ENCODE data around the gene IFT172.
"Not testable (repeated sequence)": the region's sequence is repeated elsewhere in the genome, so short reads cannot be mapped to it uniquely, and the experiment has no call there.

The IFT172 gene

DNA sequence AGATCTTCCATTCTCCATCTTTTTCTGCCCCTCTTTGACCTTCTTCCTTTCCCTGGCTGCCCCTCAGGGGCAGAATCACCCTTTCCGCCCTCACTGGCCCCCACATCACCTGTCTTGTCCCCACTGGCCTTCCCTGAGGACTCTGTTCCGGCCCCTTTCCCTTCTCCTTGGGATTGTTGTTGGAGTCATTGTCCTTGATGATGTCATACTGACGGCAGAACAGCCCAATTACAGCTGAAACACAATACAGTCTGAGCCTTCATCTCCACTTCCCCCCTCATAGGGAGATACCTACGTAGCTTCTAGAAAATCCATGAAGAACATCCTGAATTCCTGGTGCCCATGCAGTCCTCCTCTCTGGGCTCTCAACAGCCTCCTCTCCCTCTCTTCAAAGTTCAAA is 3.0 kb upstream of the IFT172 start:
- DNase-seq = no peak

DNA sequence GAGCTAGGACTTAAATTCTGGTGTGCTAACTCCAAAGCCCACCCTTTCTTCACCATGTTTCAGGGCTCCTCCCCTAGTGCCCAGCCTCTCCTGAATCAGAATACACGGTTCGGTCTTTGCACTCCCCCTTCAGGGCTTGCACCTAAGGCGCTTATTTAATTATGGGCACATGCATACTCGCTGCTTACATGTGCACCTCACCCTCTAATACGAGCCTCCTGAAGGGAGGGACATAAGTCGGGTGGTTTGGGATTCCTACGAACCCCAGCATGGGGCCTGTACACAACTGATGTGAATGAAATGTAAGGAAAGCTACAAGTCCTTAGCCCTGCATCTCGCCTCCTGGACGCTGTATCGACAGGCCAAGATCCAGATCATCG is 435 bp downstream of the IFT172 start:
- DNase-seq = peak; percentile 6

DNA sequence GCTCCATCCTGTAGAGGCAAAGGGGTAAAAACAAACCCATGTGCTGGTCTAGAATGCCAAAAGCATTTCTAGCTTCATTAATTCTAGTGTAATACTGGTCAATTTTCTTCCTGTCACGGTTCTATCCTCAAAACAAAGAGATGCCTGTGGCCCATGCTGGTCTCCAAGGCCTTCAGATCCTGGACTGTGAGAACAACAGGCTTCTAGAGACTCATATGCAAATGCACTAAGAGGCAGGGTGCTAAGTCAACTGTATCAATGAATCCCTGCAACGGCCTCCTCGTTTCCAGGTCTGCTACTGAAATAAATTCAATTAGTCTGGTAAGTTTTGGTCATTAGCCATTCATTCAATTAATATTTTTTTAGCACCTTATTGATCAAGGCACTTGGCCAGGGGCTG is 4.0 kb downstream of the IFT172 start:
- no peak for DNase-seq

- DNase-seq = no peak
Observed at GRCh38 chr2:27471961-27472360, 17.6 kb downstream of the IFT172 start.

DNA sequence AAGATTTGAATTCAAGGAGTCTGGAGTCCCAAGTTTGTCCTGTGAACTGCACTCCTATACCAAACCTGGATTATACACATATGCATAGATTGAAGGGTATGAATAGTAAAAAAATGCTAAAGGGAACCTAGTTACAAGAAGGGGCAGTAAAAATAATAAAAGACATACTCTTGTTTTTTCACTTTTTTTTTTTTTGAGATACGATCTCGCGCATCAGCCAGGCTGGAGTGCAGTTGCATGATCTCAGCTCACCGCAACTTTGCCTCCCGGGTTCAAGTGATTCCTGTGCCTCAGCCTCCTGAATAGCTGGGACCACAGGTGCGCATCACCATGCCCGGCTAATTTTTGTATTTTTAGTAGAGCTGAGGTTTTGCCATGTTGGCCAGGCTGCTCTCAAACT is 25.1 kb downstream of the IFT172 start:
- no peak for DNase-seq

DNA sequence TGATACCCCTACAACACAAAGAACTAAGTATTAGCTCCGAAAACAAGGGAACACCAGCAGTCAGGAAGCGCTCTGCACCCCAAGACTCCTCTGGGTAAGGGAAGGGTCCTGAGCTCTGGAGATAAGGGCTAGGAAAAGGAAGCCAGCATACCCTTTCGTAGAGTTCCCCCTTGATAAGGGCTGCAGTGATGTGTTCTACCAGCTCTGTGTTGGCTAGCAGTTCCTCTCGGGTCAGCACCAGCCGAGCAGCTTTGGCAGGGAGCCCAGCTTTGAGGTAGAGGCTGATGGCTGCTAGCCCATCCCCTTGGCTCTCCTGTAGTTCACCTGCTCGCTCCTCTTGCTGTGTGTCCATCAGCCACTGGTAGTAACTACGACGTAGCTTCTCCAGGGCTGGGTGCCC is 28.4 kb downstream of the IFT172 start:
- DNase-seq = no peak

- DNase-seq = no peak
Observed at GRCh38 chr2:27453968-27454367, 35.6 kb downstream of the IFT172 start.

DNA sequence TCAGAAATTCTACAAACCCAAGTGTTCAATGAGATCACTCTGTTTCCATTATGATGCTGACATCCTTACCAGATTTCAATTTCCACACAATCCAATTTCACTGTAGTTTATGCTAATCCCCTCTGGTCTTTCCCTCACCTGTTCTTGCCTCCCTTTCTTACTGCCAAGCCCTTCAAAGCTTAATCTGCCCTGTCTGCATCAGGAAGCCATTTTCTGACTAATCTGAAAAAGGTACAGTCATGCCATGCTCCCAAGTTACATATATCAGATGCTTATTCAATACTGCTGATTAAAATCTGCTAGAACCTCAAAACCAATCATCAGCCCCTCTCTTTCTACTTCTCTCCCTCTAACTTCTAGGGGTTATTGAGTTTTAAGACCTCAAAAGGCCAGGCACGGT is 38.4 kb downstream of the IFT172 start:
- no peak for DNase-seq

DNA sequence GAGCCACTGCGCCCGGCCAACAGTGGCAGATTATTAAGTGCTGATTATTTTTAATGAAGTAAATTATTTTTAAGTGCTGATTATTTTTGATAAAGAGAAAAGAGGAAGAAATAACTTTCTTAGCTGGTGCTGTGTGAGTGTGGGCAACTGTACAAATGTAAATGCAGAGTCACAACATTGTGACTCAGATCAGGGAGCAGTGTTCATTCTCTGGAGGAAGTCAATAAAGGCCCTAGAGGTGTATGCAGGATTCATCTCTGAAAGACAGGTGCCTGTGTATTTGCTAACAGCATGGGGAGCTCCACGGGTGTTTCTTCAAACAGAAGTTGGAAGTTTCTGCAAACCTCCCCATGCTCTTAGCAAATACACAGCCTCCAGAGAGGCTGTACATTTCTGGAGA is 41.2 kb downstream of the IFT172 start:
- DNase-seq = no peak

GRCh38 chr2:27446057-27446456 is 43.5 kb downstream of the IFT172 start:
- no peak for DNase-seq

GRCh38 chr2:27445615-27446014 is 43.9 kb downstream of the IFT172 start:
- DNase-seq = no peak

DNA sequence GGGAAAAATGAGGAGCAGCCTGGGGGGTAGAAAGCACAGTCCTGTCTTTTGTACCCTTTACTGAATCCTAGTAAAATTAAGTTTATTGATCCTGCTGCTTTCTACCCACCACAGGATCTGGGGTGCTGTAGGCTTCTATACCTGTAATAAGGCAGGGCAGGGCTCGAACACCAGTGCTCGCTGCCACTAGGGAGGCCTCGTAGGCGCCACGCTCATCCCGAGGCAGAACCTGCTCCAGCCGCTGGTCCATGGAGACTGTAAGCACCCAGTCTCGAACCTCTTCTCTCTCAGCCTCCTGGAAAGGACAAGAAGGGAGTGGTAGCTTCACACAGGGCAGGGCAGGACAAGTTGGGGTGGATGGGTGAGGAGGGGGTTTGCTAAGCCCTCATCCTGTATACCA is 44.4 kb downstream of the IFT172 start:
- no peak for DNase-seq

- DNase-seq = no peak
Observed at GRCh38 chr2:27442920-27443282, 46.6 kb downstream of the IFT172 start.

GRCh38 chr2:27441958-27442919 is 47.3 kb downstream of the IFT172 start, which contains the start of gene KRTCAP3:
Gene KRTCAP3 (plus strand): TSS chr2:27442381. CDS start chr2:27442413, 32 bp downstream.
- DNase-seq = no peak

- no peak for DNase-seq
Observed at GRCh38 chr2:27441226-27441926, 48.2 kb downstream of the IFT172 start.

DNA sequence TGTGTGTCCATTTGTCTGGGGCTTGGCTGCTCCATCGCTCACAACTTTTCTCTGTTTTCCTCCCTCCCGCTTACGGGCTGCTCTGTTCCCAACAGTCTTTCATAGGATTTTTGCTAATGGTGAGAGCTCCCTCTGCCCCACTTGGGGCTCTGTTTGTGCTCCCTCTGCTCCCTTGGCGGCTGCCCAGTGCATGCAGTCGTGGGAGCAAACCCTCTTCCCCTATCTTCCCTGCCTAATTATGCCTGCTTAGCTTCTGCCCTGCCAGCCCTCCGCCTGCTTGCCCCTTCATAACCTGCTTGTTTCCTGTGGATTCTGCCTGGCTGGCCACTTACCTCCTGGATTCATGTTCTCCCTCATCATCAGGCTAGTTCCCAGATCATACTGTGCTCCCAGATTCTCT is 53.9 kb downstream of the IFT172 start:
- DNase-seq = no peak

- DNase-seq = no peak
Observed at GRCh38 chr2:27431395-27431794, 58.1 kb downstream of the IFT172 start.

GRCh38 chr2:27428978-27429541 is 60.5 kb downstream of the IFT172 start:
- peak; percentile 68 for DNase-seq

DNA sequence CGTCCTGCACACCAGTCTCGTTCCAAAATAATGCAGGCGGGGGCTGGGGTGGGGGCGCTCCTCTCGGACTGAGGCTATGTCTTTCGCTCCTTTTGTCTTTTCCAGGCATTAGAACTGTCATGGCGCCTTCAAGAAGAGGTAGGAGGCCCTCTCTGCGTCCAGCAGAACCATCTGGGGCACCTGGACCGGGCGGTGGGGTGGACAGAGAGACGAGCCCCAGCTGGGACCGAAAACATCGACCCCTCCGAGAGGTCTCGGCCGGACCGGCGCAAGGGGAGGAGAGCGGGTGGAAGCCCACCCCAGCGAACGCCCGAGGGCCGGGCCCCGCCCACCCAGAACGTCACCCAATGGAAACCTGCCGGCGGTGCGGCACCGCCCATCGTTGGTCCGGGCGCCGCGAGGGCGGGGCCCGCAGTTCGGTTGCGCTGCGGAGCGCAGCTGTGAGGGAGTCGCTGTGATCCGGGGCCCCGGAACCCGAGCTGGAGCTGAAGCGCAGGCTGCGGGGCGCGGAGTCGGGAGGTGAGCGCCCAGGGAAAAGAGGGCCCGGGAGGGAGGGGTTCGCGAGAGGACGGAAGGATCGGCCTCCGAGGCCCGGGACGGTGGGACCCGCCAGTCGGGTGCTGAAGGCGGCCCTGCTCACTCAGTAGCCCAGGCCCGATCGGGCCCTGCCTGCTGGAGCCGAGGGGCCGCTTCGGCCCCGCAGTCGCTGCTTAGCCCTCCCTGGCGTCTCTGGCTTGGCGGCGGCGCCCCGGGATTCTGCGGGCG is 61.1 kb downstream of the IFT172 start, which contains the start of gene NRBP1:
TSS of gene NRBP1 (plus strand) at position 419 of the 765 bp plus-strand sequence. CDS start 4,643 bp downstream, outside the sequence.
- peak; percentile 88 for DNase-seq

DNA sequence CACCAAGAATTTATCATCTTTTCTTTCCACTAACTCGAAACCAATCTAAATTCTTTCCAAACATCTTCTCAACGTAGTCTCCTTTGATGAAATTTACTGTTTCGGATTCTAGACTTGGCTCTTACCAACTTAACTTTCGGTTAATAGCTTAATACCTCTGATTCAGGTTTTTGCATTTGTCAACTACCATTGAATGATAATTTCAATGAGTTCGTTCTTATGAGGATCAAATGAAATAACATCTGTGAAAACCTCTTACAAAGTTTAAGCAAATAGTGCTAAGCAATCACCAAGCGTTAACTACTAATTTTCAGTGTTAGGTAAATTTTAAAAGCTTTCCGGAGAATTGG is 61.7 kb downstream of the IFT172 start:
- no peak for DNase-seq

GRCh38 chr2:27425039-27425438 is 64.5 kb downstream of the IFT172 start:
- not testable (repeated sequence) for DNase-seq

DNA sequence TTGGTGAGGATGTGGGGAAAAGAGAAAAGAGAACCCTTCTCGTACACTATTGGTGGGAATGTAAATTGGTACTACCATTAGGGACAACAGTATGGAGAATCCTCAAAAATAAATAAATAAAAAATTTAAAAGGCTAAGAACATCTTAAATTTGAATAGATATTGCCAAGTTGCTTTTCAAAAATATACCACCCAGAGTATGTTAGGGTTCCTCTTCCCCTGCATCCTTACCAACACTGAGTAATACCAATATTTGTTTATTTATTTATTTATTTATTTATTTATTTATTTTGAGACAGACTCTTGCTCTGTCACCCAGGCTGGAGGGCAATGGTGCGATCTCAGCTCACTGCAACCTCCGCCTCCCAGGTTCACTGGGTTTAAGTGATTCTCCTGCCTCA is 66.6 kb downstream of the IFT172 start:
- no peak for DNase-seq

GRCh38 chr2:27421660-27422250 is 67.8 kb downstream of the IFT172 start:
- no peak for DNase-seq

All from NCI-H774 (cell line).